ENCODE measurements around the gene BTBD19. TPM values are rescaled to one million over a fixed set of nuclear protein-coding genes. Genes with fewer than 3 reads are reported as not detected.
"Not testable (repeated sequence)": the region's sequence is repeated elsewhere in the genome, so short reads cannot be mapped to it uniquely, and the experiment has no call there.

The BTBD19 gene
- total and polyA plus RNA-seq, 4 donors = 5.1 to 41.1 (median 36.9) TPM

DNA sequence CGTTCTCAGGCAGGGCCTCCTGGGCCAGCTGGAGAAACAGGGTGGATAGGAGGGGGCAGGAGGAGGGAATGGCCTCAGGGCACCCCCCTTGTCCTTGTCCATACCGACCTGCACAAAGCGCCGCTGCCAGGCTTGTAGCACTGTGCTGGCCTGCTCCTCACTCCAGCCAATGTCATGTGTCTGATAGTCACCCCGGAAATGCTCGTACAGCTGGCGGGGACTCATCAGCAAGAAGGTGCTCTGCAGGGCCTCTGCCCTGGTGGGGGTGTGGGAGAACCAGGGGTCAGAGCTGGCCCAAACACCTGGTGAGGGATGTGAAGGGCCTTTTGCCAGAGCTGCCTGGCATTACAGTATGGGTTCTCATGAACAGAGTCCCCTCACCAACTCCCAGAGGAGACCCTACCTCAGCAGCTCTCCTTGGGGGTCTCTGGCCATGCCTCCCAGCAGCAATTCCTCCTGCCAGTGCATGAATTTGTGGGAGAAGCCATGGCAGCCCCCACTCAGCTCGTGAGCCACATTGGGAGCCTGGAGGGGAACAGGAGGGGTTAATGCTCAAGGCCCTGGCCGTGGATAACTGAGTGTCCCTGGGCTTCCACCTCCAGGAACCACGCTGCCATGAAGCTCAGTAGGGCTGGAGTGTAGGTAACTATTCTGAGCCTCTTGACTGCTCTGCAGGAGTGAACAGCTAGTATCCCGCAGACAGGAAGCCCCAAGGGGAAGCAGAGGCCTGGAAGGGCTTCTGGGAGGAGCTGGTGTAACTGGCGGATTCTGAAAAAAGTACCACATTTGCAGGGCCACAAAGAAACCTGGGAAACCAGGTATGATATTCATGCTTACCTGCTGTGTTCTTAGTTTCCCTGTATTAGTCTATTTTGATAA is 21.4 kb downstream of the BTBD19 start:
- 89 to 90% methylated on average over 12 of the region's 12 CpGs for WGBS, 2 donors
- Histone ChIP-seq H3K4me1 (ENCODE audit: control insufficient read depth in 1 of 2, insufficient read depth in 2 of 2, low read length in 2 of 2) (no peaks in the 10 kb centered on the region), H3K27me3 (ENCODE audit: control insufficient read depth in 1 of 2, insufficient read depth in 2 of 2, low read length in 1 of 2) (no peaks in the 10 kb centered on the region), H3K27ac (ENCODE audit: low read depth in 1 of 2, low read length in 2 of 2) (no peak overlapping the region), H3K9me3 (ENCODE audit: control insufficient read depth, low read length) (no peaks in the 10 kb centered on the region), H3K36me3 (ENCODE audit: control insufficient read depth in 1 of 2, insufficient read depth in 2 of 2, low read length in 1 of 2) (no peaks in the 10 kb centered on the region), H3K4me3 (ENCODE audit: low read length in 2 of 2) (no peak overlapping the region)
- DNase-seq (peak in 1 of 2 donors; percentile 62), ATAC-seq (ENCODE audit: low FRiP score) (no peak)
- intact Hi-C loops (cut with DNase I) = loop anchor here (5.0 to 10.0 kb wide), 3 partner anchors 42 to 475 kb away; partner anchors contain the start of gene BEST4 (in 2 of the 2)

DNA sequence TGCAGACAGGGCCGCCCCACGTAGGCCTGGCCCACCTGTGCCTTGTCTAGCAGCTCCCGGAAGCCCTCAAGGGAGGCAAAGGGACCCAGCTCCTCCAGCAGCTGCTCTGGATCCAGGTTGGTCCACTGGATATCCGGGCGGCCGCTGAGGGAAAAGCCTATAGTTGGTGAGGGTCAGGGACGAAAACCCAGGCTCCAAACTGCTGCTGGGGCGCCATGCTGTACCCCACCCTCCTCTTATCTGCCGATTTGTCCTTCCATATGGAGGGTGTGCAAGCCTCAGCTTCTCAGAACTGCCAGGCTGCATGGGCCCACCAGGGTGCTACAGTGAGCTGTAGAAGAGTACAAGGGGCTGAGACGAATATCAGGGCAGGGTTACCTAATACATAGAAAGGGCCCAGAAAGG is 22.6 kb downstream of the BTBD19 start:
- DNase-seq (no peak), ATAC-seq (ENCODE audit: low FRiP score) (no peak)
- H3K4me3 ChIP-seq (ENCODE audit: low read length in 2 of 2) = no peak overlapping the region
- no peaks in the 10 kb centered on the region for H3K4me1 ChIP-seq (ENCODE audit: control insufficient read depth in 1 of 2, insufficient read depth in 2 of 2, low read length in 2 of 2)
- H3K27me3 ChIP-seq (ENCODE audit: control insufficient read depth in 1 of 2, insufficient read depth in 2 of 2, low read length in 1 of 2) = no peaks in the 10 kb centered on the region
- H3K36me3 ChIP-seq (ENCODE audit: control insufficient read depth in 1 of 2, insufficient read depth in 2 of 2, low read length in 1 of 2) = no peaks in the 10 kb centered on the region
- 84 to 97% methylated on average over 10 of the region's 10 CpGs for WGBS, 2 donors
- intact Hi-C loops (cut with DNase I) = loop anchor here (5.0 to 10.0 kb wide), 3 partner anchors 44 to 474 kb away; partner anchors contain the start of gene BEST4 (in 2 of the 2)
- no peaks in the 10 kb centered on the region for H3K9me3 ChIP-seq (ENCODE audit: control insufficient read depth, low read length)
- no peak overlapping the region for H3K27ac ChIP-seq (ENCODE audit: low read depth in 1 of 2, low read length in 2 of 2)

DNA sequence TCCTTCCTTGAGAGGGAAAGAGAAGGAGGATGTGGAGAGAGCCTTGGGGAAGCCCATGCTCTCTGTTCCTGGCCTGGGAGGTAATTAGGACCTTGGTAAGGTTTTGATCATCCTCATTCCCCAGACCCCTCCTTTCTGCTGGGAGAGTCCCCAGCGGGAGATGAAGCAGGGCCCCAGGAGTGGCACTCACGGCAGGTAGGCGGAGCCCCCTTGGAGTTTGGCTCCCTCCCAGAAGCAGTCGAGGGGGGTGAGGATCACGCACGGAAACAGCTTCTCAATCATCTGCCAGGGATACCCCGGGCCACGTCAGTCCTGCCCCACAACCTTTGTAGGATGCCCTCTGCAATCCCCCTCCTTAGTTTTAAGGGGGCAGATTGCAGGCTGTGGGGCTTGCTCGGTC is 23.2 kb downstream of the BTBD19 start:
- H3K9me3 ChIP-seq (ENCODE audit: control insufficient read depth, low read length) = no peaks in the 10 kb centered on the region
- H3K4me1 ChIP-seq (ENCODE audit: control insufficient read depth in 1 of 2, insufficient read depth in 2 of 2, low read length in 2 of 2) = no peaks in the 10 kb centered on the region
- no peak overlapping the region for H3K27ac ChIP-seq (ENCODE audit: low read depth in 1 of 2, low read length in 2 of 2)
- ATAC-seq (ENCODE audit: low FRiP score) = no peak
- intact Hi-C loops (cut with DNase I) = loop anchor here (5.0 to 10.0 kb wide), 3 partner anchors 44 to 473 kb away; partner anchors contain the start of gene BEST4 (in 2 of the 2)
- no peaks in the 10 kb centered on the region for H3K27me3 ChIP-seq (ENCODE audit: control insufficient read depth in 1 of 2, insufficient read depth in 2 of 2, low read length in 1 of 2)
- DNase-seq = peak in 1 of 2 donors; percentile 56
- no peak overlapping the region for H3K4me3 ChIP-seq (ENCODE audit: low read length in 2 of 2)
- H3K36me3 ChIP-seq (ENCODE audit: control insufficient read depth in 1 of 2, insufficient read depth in 2 of 2, low read length in 1 of 2) = no peaks in the 10 kb centered on the region
- 63 to 72% methylated on average over 9 of the region's 9 CpGs for WGBS, 2 donors

DNA sequence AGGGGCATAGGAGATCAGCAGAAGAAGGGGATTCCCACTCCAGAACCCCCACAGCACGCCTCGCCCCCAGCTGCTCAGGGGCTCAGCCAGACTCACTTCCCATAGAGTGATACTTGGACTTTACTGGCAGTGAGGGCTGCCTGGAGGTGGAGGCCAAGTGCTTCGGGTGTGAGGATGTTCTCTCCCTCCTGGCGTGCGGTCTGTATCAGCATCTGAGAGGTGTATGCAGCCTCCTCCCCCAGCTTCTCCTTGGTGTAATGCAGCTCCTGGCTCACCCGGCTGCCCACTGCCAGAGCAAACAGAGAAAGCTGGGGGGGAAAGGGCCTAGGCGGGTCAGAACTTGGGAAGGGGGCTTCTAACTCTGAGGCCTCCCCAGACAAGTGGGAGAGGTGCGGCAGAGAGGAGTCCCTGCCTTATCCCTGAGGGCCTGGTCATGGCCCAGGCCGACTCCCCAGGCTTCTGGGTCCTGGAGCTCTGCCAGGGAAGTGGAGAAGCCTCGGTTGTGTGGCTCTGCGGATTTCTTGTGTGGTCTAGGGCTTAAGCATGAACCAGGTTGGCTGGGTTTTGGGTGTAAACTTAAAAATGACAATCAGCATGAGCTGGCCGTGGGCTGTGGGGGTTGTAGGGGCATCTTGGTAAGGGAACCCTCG is 23.9 kb downstream of the BTBD19 start:
- no peaks in the 10 kb centered on the region for H3K36me3 ChIP-seq (ENCODE audit: control insufficient read depth in 1 of 2, insufficient read depth in 2 of 2, low read length in 1 of 2)
- ATAC-seq (ENCODE audit: low FRiP score) = no peak
- WGBS, 2 donors = 74 to 76% methylated on average over 13 of the region's 13 CpGs
- intact Hi-C loops (cut with DNase I) = loop anchor here (5.0 to 10.0 kb wide), 3 partner anchors 45 to 473 kb away; partner anchors contain the start of gene BEST4 (in 2 of the 2)
- H3K27me3 ChIP-seq (ENCODE audit: control insufficient read depth in 1 of 2, insufficient read depth in 2 of 2, low read length in 1 of 2) = no peaks in the 10 kb centered on the region
- H3K9me3 ChIP-seq (ENCODE audit: control insufficient read depth, low read length) = no peaks in the 10 kb centered on the region
- H3K4me3 ChIP-seq (ENCODE audit: low read length in 2 of 2) = no peak overlapping the region
- no peaks in the 10 kb centered on the region for H3K4me1 ChIP-seq (ENCODE audit: control insufficient read depth in 1 of 2, insufficient read depth in 2 of 2, low read length in 2 of 2)
- no peak for DNase-seq
- no peak overlapping the region for H3K27ac ChIP-seq (ENCODE audit: low read depth in 1 of 2, low read length in 2 of 2)

DNA sequence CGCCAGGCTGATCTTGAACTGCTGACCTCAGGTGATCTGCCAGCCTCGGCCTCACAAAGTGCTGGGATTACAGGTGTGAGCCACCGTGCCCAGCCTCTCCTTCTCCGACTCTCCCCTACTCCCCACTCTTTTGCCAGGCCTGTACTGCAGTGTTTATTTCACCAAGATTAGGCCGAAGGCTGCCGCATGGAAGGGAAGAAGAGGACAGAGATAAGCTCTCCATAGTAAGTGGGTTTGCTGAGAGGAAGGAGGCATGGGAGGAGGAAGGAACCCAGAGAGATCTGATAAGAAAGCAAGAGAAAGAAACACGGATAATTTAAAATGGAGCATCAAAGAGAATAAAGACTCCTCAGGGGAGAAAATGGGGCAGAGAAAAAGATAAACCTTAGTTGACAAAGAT is 26.0 kb downstream of the BTBD19 start:
- H3K27ac ChIP-seq (ENCODE audit: low read depth in 1 of 2, low read length in 2 of 2) = no peak overlapping the region
- H3K4me3 ChIP-seq (ENCODE audit: low read length in 2 of 2) = no peak overlapping the region
- H3K27me3 ChIP-seq (ENCODE audit: control insufficient read depth in 1 of 2, insufficient read depth in 2 of 2, low read length in 1 of 2) = no peaks in the 10 kb centered on the region
- no peaks in the 10 kb centered on the region for H3K36me3 ChIP-seq (ENCODE audit: control insufficient read depth in 1 of 2, insufficient read depth in 2 of 2, low read length in 1 of 2)
- DNase-seq (no peak), ATAC-seq (ENCODE audit: low FRiP score) (no peak)
- 83 to 85% methylated on average over 7 of the region's 7 CpGs for WGBS, 2 donors
- no peaks in the 10 kb centered on the region for H3K4me1 ChIP-seq (ENCODE audit: control insufficient read depth in 1 of 2, insufficient read depth in 2 of 2, low read length in 2 of 2)
- H3K9me3 ChIP-seq (ENCODE audit: control insufficient read depth, low read length) = no peaks in the 10 kb centered on the region
- intact Hi-C loops (cut with DNase I) = loop anchor here (5.0 to 10.0 kb wide), 3 partner anchors 47 to 470 kb away; partner anchors contain the start of gene BEST4 (in 2 of the 2)

DNA sequence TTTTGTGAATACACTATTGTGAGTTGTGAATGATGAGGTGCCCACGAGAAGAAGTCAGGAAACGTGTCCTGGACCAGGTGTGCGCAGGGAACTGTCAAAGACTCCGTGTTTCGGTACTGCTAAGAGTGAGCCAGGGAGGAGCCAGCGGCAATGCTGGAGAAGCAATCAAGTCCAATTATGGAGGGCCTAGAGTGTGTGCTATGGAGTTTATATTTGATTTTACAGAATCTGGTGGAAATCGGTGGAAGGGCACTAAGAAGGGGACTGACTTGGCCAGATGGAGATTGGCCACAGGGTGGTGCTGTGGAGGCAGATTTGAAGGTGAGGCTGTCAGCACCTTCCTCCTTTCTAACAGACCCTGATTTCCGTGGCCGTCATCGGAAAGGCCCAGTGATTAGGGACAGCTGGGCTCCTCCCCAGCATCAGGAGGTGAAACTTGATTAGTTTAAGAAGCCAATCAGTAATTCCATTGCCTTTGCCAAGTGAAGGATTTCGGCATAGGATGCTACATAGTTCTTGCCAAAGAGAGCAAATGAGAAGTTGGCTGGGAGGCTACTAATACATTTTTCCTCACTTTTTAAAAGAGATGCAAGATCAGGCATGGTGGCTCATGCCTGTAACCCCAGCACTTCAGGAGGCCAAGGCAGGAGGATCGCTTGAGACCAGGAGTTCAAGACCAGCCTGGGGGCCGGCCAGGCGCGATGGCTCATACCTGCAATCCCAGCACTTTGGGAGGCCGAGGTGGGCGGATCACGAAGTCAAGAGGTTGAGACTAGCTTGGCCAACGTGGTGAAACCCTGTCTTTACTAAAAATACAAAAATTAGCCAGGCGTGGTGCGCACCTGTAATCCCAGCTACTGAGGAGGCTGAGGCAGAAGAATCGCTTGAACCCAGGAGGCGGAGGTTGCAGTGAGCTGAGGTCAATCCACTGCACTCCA is 27.7 kb downstream of the BTBD19 start:
- peak; percentile 93 to 96 for DNase-seq
- no peak overlapping the region for H3K4me3 ChIP-seq (ENCODE audit: low read length in 2 of 2)

DNA sequence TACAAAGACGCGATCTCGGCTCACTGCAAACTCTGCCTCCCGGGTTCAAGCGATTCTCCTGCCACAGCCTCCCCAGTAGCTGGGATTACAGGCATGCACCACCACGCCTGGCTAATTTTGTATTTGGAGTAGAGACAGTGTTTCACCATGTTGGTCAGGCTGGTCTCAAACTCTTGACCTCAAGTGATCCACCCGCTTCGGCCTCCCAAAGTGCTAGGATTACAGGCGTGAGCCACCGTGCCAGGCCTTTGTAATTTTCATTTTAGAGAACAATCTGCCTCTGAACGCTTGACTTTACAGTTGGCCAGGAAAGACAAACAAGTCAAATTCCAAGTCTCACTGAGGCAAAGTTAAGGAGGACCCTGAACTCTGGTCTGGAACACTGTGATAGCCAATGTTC is 30.0 kb downstream of the BTBD19 start:
- H3K4me1 ChIP-seq (ENCODE audit: control insufficient read depth in 1 of 2, insufficient read depth in 2 of 2, low read length in 2 of 2); H3K4me3 ChIP-seq (ENCODE audit: low read length in 2 of 2); H3K27ac ChIP-seq (ENCODE audit: low read depth in 1 of 2, low read length in 2 of 2); DNase-seq; H3K9me3 ChIP-seq (ENCODE audit: control insufficient read depth, low read length); ATAC-seq (ENCODE audit: low FRiP score); H3K36me3 ChIP-seq (ENCODE audit: control insufficient read depth in 1 of 2, insufficient read depth in 2 of 2, low read length in 1 of 2); H3K27me3 ChIP-seq (ENCODE audit: control insufficient read depth in 1 of 2, insufficient read depth in 2 of 2, low read length in 1 of 2): not testable (repeated sequence)
- 93 to 94% methylated on average over 11 of the region's 11 CpGs for WGBS, 2 donors
- intact Hi-C loops (cut with DNase I) = loop anchor here (5.0 to 10.0 kb wide), 3 partner anchors 53 to 467 kb away; partner anchors contain the start of genes BEST4 (in 1 of the 2), HECTD3 (in 1 of the 2) and UROD (in 1 of the 2)

More for the DNA sequence above, 27.7 kb downstream of the BTBD19 start:
- Histone ChIP-seq H3K27me3 (ENCODE audit: control insufficient read depth in 1 of 2, insufficient read depth in 2 of 2, low read length in 1 of 2) (no peaks in the 10 kb centered on the region), H3K9me3 (ENCODE audit: control insufficient read depth, low read length) (no peaks in the 10 kb centered on the region), H3K27ac (ENCODE audit: low read depth in 1 of 2, low read length in 2 of 2) (no peak overlapping the region), H3K4me1 (ENCODE audit: control insufficient read depth in 1 of 2, insufficient read depth in 2 of 2, low read length in 2 of 2) (no peaks in the 10 kb centered on the region), H3K36me3 (ENCODE audit: control insufficient read depth in 1 of 2, insufficient read depth in 2 of 2, low read length in 1 of 2) (no peaks in the 10 kb centered on the region)
- ATAC-seq (ENCODE audit: low FRiP score) = peak; percentile 86
- intact Hi-C loops (cut with DNase I) = loop anchor here (5.0 to 10.0 kb wide), 3 partner anchors 51 to 469 kb away; partner anchors contain the start of genes BEST4 (in 1 of the 2), HECTD3 (in 1 of the 2) and UROD (in 1 of the 2)
- 64 to 66% methylated on average over 23 of the region's 23 CpGs for WGBS, 2 donors

DNA sequence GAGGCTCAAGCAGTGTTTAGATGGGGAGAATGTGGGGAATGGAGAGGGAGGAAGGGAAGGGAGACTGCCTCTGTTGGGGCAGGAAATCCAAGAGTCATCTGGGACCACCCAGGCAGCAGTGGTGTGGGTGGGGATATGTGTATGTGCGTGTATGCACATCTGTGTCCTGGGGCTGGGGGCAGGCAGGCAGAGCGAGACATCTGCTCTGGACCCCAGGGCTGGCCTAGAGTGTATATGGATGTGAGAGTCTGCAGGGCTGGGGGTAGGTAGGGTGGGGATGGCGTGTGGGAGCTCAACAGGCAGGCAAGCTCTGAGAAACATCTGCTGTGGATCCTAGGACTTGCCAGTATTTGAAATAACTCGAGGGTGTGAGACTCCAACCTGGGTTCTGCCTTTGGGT is 31.3 kb downstream of the BTBD19 start:
- Histone ChIP-seq H3K9me3 (ENCODE audit: control insufficient read depth, low read length) (no peaks in the 10 kb centered on the region), H3K27me3 (ENCODE audit: control insufficient read depth in 1 of 2, insufficient read depth in 2 of 2, low read length in 1 of 2) (no peaks in the 10 kb centered on the region), H3K4me3 (ENCODE audit: low read length in 2 of 2) (no peak overlapping the region), H3K36me3 (ENCODE audit: control insufficient read depth in 1 of 2, insufficient read depth in 2 of 2, low read length in 1 of 2) (no peaks in the 10 kb centered on the region), H3K4me1 (ENCODE audit: control insufficient read depth in 1 of 2, insufficient read depth in 2 of 2, low read length in 2 of 2) (no peaks in the 10 kb centered on the region), H3K27ac (ENCODE audit: low read depth in 1 of 2, low read length in 2 of 2) (no peak overlapping the region)
- DNase-seq = no peak
- no peak for ATAC-seq (ENCODE audit: low FRiP score)
- intact Hi-C loops (cut with DNase I) = loop anchor here (5.0 to 10.0 kb wide), 3 partner anchors 55 to 465 kb away; partner anchors contain the start of genes BEST4 (in 1 of the 2), HECTD3 (in 1 of the 2) and UROD (in 1 of the 2)
- WGBS, 2 donors = 72 to 74% methylated on average over 4 of the region's 4 CpGs

Data from aorta (tissue), 5 donors.